ENCODE data around the gene EPHB6.

DNA sequence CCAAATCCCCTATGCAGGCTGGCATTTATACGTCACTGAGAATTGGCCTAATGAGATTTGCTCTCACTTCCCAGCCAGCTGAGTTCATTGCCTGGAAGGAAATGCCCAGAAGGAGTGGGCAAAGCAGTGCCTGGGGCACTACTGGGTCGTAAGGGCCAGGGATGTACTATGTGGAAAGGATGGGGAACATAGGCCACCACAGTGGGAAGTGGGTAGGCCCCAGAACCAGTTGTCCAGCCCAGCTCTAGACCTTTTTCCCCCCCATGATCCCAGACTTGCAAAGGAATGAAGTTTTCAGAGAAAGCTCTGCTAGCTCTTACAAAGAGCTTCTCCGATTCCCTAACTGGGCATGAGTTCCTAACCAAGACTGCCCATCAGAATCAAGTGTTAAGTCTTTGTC is 64.8 kb downstream of the EPHB6 start:
- TF ChIP-seq, protein P1, sequence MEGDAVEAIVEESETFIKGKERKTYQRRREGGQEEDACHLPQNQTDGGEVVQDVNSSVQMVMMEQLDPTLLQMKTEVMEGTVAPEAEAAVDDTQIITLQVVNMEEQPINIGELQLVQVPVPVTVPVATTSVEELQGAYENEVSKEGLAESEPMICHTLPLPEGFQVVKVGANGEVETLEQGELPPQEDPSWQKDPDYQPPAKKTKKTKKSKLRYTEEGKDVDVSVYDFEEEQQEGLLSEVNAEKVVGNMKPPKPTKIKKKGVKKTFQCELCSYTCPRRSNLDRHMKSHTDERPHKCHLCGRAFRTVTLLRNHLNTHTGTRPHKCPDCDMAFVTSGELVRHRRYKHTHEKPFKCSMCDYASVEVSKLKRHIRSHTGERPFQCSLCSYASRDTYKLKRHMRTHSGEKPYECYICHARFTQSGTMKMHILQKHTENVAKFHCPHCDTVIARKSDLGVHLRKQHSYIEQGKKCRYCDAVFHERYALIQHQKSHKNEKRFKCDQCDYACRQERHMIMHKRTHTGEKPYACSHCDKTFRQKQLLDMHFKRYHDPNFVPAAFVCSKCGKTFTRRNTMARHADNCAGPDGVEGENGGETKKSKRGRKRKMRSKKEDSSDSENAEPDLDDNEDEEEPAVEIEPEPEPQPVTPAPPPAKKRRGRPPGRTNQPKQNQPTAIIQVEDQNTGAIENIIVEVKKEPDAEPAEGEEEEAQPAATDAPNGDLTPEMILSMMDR (IDR thresholded peaks at IDR 0.05) = no peak
- TF ChIP-seq POLR2A (IDR thresholded peaks at IDR 0.05) = no peak
